HG03432 (cell line): Measurements from ENCODE around the gene KCNAB1.
A peak's percentile ranks its signal among the peaks of the same experiment; 100 is the strongest.

Experiments used
- ATAC-seq: cut with Tn5 transposase; IDR thresholded peaks from one replicate; pipeline ENCODE4 v1.9.1; 2021; ENCODE audit warnings: mild to moderate bottlenecking, moderate library complexity; ENCODE audit not compliant: unreplicated experiment

KCNAB1 gene

DNA sequence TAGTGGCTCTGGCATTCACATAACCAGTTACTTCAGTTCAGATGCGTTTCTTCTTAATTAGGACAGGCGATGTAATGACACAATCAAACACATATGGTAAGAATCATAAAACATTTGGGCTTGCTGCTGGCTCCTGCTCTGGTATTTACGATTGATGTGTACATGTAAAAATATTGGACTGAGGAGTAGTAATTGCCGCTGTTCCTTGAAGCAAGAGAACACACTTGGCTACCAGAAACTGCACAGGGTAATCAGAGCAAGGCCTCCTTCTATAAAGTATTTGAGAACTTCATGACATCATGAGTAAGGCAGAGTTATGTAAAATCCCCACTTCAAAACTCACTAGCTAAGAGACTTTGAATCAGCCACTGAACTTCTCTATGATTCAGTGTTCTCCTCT lies 276.5 kb downstream of the KCNAB1 start:
- no peak for ATAC-seq

DNA sequence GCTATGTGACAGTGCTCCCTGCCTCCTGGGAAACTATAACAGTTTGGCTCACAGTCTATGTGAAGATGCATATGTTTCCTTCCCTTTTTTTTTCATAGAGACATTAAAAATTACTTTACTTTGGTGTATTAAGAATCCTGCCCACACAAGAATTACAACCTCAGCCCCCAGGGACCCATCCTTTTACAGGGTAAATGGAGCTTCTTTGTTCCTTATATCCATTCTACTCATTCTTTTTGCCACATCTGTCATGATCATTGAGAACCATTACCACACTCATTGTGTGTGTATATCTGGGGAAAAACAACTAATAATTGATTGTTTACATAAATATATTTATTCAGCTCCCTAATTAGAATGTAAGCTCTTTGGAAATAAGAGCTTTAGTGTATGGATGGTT lies 277.2 kb downstream of the KCNAB1 start:
- ATAC-seq: no peak

DNA sequence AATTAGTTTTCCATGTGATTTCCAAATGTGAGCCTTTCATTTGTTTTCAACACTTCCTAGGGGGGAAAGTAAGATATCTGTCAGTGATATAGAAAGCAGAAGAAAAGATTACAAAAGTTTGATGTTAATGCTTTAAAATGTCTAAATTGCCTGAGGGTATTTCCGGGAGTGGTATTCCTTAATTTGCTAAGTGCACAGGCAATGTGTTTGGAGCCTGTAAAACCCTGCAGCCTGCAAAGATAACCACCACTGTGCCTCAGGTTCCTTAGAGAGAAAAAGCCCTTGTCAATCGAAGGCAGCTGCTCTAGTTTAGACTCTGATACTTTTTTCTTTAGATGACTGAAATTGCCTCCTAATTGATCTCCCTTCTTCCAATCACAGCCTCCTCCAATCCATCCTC lies 279.7 kb downstream of the KCNAB1 start:
- ATAC-seq: no peak

DNA sequence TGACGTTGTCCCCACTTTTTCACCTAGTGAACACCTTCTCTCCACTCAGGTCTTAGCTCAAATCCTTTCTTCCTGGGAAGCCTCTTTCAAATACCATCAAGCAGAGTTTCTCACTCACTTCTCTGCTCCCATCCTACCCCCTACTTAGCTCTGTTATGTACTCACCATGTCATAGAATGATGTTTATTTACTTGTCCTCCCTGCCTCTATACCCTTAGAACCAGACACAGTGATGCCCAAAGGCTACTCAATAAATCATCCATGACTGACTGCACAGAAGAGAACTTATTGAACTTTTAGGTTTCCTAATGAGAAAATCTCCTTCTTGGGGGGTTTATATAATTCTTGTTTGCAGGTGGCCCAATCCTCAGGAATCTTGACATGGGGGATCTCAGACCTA lies 280.4 kb downstream of the KCNAB1 start:
- no peak for ATAC-seq

DNA sequence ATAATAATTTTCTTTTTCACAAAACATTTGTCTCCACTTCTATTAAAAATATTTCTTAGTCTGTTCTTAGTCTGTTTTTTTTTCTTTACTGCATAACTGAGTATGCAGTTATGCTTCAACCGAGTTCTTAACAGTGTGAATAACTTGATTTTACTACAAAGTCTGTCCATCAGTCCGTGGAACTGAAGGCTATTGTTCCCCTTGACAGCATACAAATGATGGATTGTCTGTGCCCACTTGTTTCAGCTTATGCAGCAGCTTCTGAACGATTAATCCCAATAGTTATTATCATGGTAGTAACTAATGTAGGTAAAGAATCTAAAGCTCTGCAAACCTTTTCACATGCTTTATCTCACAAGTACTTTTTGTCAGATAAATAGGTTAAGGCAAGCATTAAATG lies 283.8 kb downstream of the KCNAB1 start:
- ATAC-seq: no peak

DNA sequence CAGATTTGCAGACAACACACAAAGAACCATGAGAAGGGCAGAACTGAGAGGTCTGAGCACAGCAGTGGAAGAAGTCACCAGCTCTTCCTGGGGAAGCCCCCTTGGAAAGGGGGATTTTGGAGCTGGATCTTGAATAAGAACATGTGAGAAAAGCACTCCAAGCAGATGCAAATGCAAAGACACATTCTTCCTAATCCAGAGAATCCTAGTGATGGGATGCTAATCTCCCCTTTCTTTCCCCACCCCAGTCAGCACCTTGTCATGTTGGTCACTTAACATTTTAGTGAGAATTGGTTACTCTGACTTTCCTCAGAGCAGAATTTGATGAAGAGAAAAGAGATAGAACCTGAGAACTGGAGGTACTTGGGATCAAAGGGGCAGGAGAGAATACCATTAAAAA lies 286.0 kb downstream of the KCNAB1 start:
- no peak for ATAC-seq

DNA sequence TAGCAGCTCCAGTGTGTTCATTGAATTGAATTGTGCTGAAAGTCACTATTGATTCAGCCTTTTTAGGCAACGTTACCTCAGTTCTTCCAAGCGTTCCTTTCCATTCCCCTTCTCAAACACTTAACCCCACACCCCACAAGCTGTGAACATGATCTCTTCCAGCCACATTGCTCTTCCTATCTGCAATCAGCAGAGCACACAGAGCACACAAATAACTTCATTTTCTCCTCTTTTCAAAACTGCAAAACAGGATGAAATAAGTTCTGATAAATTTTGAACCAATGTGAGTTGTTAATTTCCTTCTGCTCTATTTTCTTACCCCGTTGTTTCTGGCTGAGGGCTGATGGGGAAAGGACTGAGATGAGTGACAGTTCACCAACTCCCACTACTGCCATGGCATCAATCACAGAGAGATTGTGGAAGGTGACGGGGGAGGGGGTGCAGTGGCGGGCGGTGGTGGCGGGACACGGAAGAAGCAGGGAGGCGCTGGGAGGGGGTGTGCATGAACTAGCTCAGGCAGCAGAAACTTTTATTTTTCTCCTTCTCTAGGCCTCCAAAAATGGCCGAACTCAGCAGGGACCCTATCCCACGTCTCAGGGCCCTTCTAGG lies 287.3 kb downstream of the KCNAB1 start:
- no peak for ATAC-seq

DNA sequence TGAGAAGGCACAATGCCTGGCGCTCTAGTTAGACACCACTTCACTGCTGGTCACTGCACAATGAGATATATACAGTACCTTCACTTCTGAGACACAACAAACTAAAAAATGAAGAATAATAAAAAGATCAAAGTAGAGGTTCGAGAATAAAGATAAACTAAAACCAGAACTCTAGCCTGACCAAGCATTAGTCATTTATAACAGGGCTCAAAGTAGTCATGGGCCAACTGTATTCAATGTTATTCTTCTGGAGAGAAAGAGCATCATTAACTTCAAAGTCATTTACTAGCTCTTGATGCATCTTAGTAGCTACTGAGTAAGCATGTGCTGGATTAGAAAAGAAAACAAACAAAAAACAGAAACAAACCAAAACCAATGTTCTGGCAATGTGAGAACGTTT lies 289.3 kb downstream of the KCNAB1 start:
- ATAC-seq: no peak

DNA sequence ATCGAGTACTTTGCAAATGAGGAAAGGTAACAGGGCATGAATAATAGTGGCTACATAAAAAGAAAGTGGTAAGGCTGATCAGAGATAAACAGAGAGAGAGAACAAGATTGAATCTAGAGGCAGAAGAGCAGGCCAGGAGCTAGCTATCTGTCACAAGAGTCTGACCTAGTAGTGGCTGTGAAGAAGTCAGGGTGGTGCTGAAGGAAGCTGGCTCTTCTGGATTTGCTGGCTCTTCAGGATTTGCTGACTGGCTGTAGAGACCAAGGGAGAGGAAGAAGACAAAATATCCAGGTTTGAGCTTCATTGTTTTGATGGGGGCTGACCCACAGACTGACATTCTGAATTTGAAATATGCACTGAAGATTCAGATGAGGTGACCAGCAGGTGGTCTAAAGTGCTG lies 292.2 kb downstream of the KCNAB1 start:
- ATAC-seq: no peak

DNA sequence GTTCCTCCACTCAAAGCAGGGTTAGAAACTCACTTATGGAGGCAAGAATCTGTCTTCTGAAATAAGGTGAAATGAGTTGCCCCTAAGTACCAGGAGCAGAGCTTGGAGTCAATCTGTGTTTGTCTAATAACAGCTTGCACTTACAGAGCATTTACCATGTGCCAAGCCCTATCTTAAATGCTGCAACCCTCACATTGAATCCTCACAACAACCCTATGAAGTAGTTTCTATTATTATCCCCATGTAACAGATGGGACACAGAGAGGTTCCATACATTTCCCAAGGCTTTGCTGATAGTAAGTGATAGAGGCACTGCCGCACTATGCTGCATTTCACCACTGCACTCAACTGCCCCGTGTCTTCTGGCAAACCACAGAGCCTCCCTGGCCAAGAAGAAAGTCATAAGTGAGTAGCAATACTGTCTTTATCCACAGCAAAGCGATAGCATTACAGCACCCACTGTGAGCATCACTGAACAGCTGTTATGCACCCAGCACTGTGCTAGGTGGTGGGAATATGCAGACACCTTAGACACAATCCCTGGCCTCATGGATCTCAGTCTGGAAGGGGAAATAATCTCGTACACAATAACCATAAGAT lies 293.0 kb downstream of the KCNAB1 start:
- ATAC-seq: no peak

DNA sequence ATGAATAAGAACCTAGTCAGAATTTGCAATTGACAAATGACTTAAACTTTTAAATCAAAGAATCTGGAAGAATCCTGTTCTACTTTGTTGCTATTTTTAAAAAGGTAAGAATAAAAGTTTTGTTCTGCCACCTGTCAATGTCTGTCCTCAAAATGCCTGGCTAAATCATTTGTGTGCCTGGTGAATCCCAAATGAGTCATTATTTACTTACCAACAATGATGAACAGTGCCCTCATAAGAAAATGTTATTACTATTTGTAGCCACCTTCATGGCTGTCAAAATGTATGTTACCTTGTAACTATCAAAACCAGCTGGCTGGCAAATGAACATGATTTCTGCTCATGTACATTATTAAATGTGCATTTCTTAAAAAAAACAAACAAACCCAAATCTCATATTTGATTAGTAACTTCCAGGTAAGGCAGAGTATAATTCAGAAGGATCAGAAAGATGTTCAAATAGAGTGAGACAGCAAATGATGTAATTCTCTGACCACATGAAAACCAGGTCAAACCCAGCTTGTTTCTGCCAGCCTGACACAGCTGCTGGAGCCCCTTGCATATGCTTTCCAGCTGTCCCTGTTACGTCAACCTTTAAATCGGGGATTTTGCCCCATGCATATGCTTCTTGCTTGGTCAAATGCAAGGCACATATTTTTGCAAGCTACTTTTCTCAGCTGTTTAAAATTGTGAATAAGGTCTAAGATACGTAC lies 296.6 kb downstream of the KCNAB1 start:
- peak; percentile 66 for ATAC-seq

DNA sequence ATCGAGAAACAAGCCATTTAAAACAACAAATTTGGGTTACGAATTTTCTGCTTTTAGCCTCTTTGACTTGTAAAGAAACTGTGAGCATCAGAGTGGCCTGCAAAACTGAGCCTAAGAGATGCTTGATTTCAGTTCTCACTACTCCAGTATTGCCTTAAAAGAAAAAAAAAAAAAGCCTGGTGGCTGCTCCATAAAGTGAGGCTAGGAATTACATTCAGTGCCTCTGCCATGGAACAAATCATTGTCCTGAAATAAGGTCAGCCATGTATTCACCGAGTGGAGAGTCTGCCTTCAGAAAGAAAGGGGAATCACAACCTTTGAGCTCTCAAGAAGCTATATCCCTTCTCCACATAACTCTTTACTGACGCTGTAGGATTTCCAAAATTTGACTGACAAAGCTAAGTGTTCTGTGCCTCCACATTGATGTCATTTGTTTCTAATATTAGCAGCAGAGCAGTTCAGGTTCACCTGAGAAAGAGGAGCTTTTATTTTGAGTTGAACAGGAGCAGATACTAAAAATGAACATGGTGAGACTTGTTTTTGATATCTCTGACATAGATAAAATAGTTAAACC lies 297.3 kb downstream of the KCNAB1 start:
- peak; percentile 5 for ATAC-seq

DNA sequence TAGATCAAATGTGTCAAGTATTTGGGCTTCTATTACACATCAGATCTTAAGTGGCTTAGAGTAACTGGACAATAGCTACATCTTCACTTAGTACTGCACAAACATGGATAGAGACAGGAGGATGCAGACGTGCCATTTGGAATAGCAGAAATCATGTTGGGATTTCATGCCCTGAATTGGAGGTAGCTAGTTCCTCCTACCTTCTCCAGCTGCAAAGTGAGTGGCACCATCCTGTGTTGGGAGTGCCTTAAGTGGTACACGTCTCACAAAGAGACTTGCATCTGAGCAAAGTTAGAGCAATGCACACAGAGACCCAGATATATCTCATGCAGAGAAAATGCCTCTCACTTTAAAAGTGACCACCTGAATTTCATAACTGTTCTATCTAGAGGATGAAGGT lies 298.1 kb downstream of the KCNAB1 start:
- ATAC-seq: no peak

DNA sequence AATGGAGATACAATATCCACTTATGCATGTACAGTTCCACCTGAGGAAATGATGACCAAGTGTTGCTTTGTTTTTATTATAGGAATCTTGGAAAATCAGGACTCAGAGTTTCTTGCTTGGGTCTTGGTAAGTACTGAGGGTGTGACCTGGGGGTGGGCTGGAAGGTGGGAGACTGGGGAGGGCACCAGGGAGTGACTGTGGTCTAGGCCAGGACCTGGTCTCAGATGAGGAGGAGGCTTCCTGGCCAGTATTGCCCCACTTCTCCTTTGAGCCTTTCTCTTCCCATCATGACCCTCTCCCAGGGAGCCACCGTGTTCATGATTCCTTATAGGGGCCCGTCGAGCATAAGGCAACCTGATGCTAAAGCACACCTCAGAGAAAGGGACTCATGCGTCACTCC lies 301.2 kb downstream of the KCNAB1 start:
- no peak for ATAC-seq

DNA sequence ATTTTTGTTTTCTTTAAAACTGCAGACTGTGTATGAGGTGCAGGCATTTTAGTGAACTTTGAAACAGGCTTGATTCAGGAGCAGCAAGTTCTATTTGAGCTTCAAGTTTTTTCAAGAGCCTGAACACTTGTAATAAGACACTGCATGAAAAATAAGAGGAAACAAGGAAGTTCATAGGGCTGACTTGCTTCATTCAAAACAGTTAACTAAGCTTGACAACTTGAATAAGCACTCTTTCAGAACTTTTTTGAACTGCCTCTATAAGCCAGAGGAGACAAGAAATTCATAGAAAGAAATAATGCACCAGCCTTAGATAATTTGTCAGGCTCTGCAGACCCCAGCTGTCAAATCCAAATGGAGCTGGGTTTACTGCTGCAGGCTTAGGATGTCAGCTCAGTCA lies 304.4 kb downstream of the KCNAB1 start:
- ATAC-seq: no peak

DNA sequence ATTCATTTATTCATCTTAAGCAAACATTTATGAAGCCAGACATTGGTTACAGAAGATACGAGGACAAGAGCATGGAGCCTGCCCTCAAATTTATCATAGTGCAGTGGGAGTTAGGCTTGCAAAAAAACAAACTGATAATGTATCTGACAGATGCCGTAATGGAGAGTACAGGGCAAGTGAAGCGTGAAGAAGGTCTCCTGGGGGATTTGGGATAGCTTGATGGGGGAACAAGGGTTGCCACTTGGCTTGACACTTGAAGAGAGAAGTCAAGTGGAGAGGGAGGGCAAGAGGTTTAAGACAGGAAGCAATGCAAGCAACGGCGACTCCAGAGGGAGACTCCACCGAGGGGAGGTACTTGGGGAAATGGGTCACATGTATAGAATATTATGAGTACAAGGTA lies 305.3 kb downstream of the KCNAB1 start:
- ATAC-seq: no peak

DNA sequence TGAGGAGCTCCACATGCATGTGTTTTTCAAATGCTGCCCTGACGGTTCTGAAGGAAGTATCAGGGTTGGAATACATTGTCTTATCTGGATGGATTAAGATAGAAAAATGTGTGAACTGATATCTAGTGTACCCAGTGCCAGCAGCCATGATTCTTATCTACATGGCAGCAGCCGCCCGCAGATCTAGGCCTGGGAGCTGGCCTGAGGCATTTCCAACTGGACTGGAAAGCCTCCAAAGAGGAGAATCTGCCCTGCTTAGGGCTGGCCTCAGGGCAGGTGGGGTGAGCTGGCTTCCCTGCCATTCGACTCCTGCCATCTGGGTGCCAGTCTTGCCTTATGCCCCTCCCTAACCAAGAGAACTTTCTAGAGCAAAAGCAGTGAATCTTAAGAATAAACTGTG lies 308.7 kb downstream of the KCNAB1 start:
- ATAC-seq: no peak

DNA sequence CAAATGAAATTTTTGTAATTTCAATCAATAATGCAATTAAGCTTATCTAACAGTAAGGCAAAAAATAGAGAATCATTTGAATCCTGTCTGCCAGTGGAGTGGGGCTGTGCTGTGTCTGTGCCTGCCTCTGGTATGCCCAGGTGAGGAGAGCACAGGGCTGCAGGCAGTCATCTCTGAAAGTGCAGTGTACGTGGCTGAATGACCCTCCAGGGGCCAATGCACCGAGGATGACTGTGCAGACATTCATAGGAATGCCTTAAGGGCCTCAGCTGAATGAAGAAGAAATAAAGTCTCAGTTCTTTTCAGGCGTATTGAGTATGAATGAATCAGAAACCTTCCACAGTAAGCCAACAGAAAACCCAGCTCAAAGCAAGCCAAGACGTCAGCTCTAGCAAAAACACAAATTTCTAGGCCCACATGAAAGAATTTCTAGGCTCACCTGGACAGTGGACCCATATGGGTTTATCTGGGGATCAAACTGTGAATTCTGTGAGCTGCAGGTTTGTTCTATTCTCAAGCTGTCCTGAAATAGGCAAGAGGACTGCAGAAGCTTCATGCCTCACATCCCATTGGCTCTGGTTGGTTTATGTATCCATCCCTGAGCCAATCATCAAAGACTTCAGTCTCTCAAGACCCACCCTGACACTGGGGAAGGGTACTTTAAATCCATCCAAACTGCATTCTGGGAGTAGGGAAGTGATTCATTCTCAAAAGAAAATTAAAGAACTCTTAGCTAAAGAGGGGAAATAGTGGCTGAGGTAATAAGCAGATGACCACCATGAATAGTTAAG lies 311.2 kb downstream of the KCNAB1 start:
- ATAC-seq: no peak

DNA sequence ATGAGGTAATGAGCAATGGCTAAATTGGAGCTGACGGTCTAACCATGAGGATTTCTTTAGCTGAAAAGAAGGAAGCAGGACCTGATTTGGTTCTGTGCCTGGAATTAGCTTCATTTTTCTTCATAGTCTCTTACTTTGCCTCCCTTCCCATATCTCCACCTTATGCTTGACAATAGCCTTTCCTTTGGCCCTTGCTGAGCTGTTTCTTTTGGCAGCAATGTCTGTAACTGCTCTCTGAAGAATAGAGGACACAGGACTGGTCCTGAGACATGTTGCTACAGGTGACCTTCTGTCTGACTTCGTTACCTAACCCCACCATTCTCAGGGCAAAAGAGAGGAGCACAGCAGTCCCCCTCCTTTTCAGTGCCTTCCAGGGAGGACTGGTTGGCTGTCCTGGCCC lies 312.2 kb downstream of the KCNAB1 start:
- no peak for ATAC-seq

DNA sequence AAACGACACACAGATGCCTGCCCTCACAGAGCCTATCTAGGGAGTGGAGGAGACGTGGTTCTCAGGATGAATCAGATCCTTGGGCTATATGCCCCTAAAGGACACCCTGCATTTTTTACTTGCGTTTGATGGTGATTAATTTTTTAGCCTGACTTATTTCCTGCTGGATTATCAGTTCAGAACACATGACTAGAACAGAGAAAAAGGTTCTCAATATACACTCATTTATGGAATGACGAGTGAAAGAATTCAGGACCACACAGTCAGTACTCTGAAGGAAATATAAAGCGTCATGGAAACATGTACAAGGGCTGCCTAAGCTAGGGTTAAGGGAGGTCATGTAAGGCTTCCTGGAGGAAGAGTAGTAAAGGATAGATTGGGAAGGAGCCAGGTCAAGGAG lies 312.8 kb downstream of the KCNAB1 start:
- ATAC-seq: no peak

DNA sequence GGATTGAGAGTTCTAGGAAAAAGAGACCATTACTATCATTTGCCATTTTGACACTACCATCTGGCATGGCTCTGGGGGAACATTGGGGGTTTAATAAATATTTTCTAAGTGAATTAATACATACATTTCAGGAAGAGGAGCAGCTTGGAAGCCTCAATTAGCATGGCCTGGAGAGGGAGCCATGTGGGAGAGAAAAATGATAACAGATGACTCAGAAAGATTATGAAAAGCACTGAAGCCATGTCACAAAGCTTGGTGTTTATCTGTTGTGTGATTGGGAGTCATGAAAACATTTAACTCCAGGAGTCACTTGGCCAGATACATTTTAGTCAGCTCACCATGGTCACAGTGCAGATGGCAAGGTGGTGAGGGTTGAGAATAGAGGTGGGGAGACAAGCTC lies 313.5 kb downstream of the KCNAB1 start:
- ATAC-seq: no peak
